H1 (cell line): ENCODE data around the gene GALNT2. TPM values are rescaled to one million over a fixed set of nuclear protein-coding genes. Genes with fewer than 3 reads are reported as not detected.

ENCODE experiments used
- CTCF ChIA-PET: fragments of 300-600 bp; sonication (Branson Sonifier 250); formaldehyde crosslinking; loops from one replicate; lab custom pipeline; 2021; ENCODE audit not compliant: partially characterized antibody; lab: Charles Lee
- POLR2A ChIA-PET: fragments of 300-600 bp; sonication (Branson Sonifier 250); formaldehyde crosslinking; loops from one replicate; lab custom pipeline; 2021; ENCODE audit warnings: inconsistent platforms; ENCODE audit not compliant: partially characterized antibody; lab: Charles Lee
- DNase-seq, 2 experiments: peaks; one replicate each; pipeline versions ENCODE4 v3.0.0 to v3.0.0-alpha.2; 2010 to 2022; ENCODE audit warnings: low spot score in 2 of 2, low read depth in 1 of 2, mixed read lengths in 1 of 2
- FAIRE-seq: peaks from 2 replicates; lab custom pipeline; 2011; peaks lifted over from hg19 to GRCh38; lab: Jason Lieb, UNC
- H2AFZ ChIP-seq: 2 replicates; pipeline ENCODE4 v1.8.1; 2012; ENCODE audit warnings: low read length, inconsistent platforms
- H2AK5ac ChIP-seq: 2 replicates; pipeline ENCODE4 v1.6.1; 2013; ENCODE audit warnings: low read depth, low read length
- H2BK120ac ChIP-seq: replicated peaks from 2 replicates; pipeline ENCODE3; 2013; ENCODE audit warnings: low read depth, low read length, inconsistent platforms
- H2BK12ac ChIP-seq: 2 replicates; pipeline ENCODE4 v1.6.1; 2013; ENCODE audit warnings: low read depth, low read length
- H2BK15ac ChIP-seq: 2 replicates; pipeline ENCODE4 v1.6.1; 2013; ENCODE audit warnings: low read length
- H2BK20ac ChIP-seq: 2 replicates; pipeline ENCODE4 v1.6.1; 2013; ENCODE audit warnings: low read length
- H2BK5ac ChIP-seq: 2 replicates; pipeline ENCODE4 v1.6.1; 2013; ENCODE audit warnings: low read depth, low read length
- H3K14ac ChIP-seq: 2 replicates; pipeline ENCODE4 v1.6.1; 2013; ENCODE audit warnings: inconsistent platforms; ENCODE audit not compliant: insufficient read length
- H3K18ac ChIP-seq: 2 replicates; pipeline ENCODE4 v1.6.1; 2013; ENCODE audit warnings: low read length; ENCODE audit errors: extremely low read depth
- H3K23ac ChIP-seq: 2 replicates; pipeline ENCODE4 v1.6.1; 2013; ENCODE audit warnings: inconsistent platforms; ENCODE audit not compliant: insufficient read length
- H3K23me2 ChIP-seq: 2 replicates; pipeline ENCODE4 v1.6.1; 2013; ENCODE audit warnings: low read depth, low read length
- H3K27ac ChIP-seq: 2 replicates; pipeline ENCODE4 v1.6.1; 2011; ENCODE audit warnings: low read depth, low read length, inconsistent platforms
- H3K27me3 ChIP-seq, 4 experiments: replicated peaks in 1 of 4; 1 replicate in 1 of 4; 2 replicates in 3 of 4; pipeline versions ENCODE4 v1.6.1 to v1.8.1; 2011 to 2013; ENCODE audit warnings: low read length in 3 of 4, mild to moderate bottlenecking in 3 of 4, inconsistent platforms in 2 of 4, mixed read lengths in 2 of 4, moderate library complexity in 1 of 4; ENCODE audit not compliant: control insufficient read depth in 3 of 4, insufficient read depth in 3 of 4; ENCODE audit errors: extremely low read depth in 1 of 4
- H3K36me3 ChIP-seq, 4 experiments: 2 replicates each; pipeline versions ENCODE4 v1.6.1 to v1.8.1; 2011 to 2013; ENCODE audit warnings: mild to moderate bottlenecking in 4 of 4, low read length in 3 of 4, moderate library complexity in 2 of 4, control low read depth in 1 of 4, inconsistent platforms in 1 of 4; ENCODE audit not compliant: insufficient read depth in 4 of 4, control insufficient read depth in 2 of 4
- H3K4ac ChIP-seq: replicated peaks from 2 replicates; pipeline ENCODE3; 2013; ENCODE audit warnings: low read length, low read depth, mixed read lengths, inconsistent platforms; ENCODE audit not compliant: insufficient read length
- H3K4me1 ChIP-seq, 4 experiments: replicated peaks in 1 of 4; 1 replicate in 1 of 4; 2 replicates in 3 of 4; pipeline versions ENCODE4 v1.6.1 to v1.8.1; 2011 to 2013; ENCODE audit warnings: low read length in 3 of 4, inconsistent platforms in 2 of 4, mixed read lengths in 1 of 4; ENCODE audit not compliant: insufficient read depth in 4 of 4, control insufficient read depth in 3 of 4
- H3K4me2 ChIP-seq, 2 experiments: 2 replicates each; pipeline versions ENCODE4 v1.6.1 to v1.8.1; 2011 to 2013; ENCODE audit warnings: low read depth in 2 of 2, low read length in 2 of 2, control low read depth in 1 of 2, inconsistent platforms in 1 of 2, mild to moderate bottlenecking in 1 of 2; ENCODE audit not compliant: insufficient read depth in 1 of 2
- H3K4me3 ChIP-seq, 4 experiments: fragments of 200-600, 300-600 bp in 1 of 4; sonication (generic), shearing (Covaris generic), sonication (Bioruptor Twin) in 1 of 4; 2 replicates each; pipeline versions ENCODE4 v1.5.1 to v1.8.1; 2011 to 2016; ENCODE audit warnings: low read length in 4 of 4, low read depth in 3 of 4, control low read depth in 2 of 4, inconsistent platforms in 2 of 4, mild to moderate bottlenecking in 2 of 4, mixed read lengths in 1 of 4, moderate library complexity in 1 of 4; ENCODE audit not compliant: insufficient read depth in 2 of 4; ENCODE audit errors: extremely low read depth in 1 of 4
- H3K56ac ChIP-seq: replicated peaks from 2 replicates; pipeline ENCODE3; 2013; ENCODE audit warnings: low read depth, mild to moderate bottlenecking, mixed read lengths, low read length, inconsistent platforms; ENCODE audit not compliant: insufficient read length
- H3K79me1 ChIP-seq: 2 replicates; pipeline ENCODE4 v1.6.1; 2013; ENCODE audit warnings: low read depth, low read length, control low read depth
- H3K79me2 ChIP-seq, 2 experiments: 2 replicates each; pipeline versions ENCODE4 v1.6.1 to v1.8.1; 2012 to 2013; ENCODE audit warnings: low read length in 2 of 2, mild to moderate bottlenecking in 2 of 2, inconsistent platforms in 1 of 2; ENCODE audit not compliant: insufficient read depth in 2 of 2, control insufficient read depth in 1 of 2
- H3K9ac ChIP-seq, 4 experiments: replicated peaks in 1 of 4; 1 replicate in 1 of 4; 2 replicates in 3 of 4; pipeline versions ENCODE4 v1.6.1 to v1.8.1; 2011 to 2013; ENCODE audit warnings: low read depth in 3 of 4, low read length in 3 of 4, control low read depth in 2 of 4, mild to moderate bottlenecking in 2 of 4, moderate library complexity in 2 of 4, inconsistent platforms in 1 of 4; ENCODE audit errors: extremely low read depth in 1 of 4
- H3K9me3 ChIP-seq, 2 experiments: 2 replicates each; pipeline versions ENCODE4 v1.6.1 to v1.8.1; 2012 to 2013; ENCODE audit warnings: mild to moderate bottlenecking in 2 of 2, moderate library complexity in 2 of 2, control low read depth in 1 of 2, inconsistent platforms in 1 of 2, low read depth in 1 of 2, low read length in 1 of 2, mixed read lengths in 1 of 2; ENCODE audit not compliant: insufficient read depth in 2 of 2
- H4K20me1 ChIP-seq, 2 experiments: replicated peaks in 1 of 2; 2 replicates each; pipeline versions ENCODE3 to v1.8.1; 2011 to 2013; ENCODE audit warnings: inconsistent platforms in 2 of 2, low read length in 2 of 2, mild to moderate bottlenecking in 1 of 2; ENCODE audit not compliant: insufficient read depth in 2 of 2, control insufficient read depth in 1 of 2
- H4K5ac ChIP-seq: 2 replicates; pipeline ENCODE4 v1.6.1; 2013; ENCODE audit warnings: low read length, low read depth, mixed read lengths, inconsistent platforms; ENCODE audit not compliant: insufficient read length
- H4K8ac ChIP-seq: 2 replicates; pipeline ENCODE4 v1.8.0; 2013; ENCODE audit warnings: mild to moderate bottlenecking, moderate library complexity, low read length, inconsistent platforms; ENCODE audit not compliant: insufficient read depth; ENCODE audit errors: extremely low read depth
- H4K91ac ChIP-seq: replicated peaks from 2 replicates; pipeline ENCODE3; 2013; ENCODE audit warnings: low read length, mixed read lengths, inconsistent platforms; ENCODE audit not compliant: insufficient read length
- NANOG ChIP-seq: IDR thresholded peaks from 2 replicates; pipeline ENCODE4 v1.6.1; 2011; ENCODE audit warnings: low read length, low read depth, mild to moderate bottlenecking, inconsistent platforms; ENCODE audit not compliant: insufficient read depth, poor library complexity, severe bottlenecking
- WGBS, 2 experiments: shearing (Covaris generic) in 1 of 2; methylation state at CpG; one replicate each; pipeline versions ENCODE4 v1.1.6 to v1.1.7; 2013 to 2015; ENCODE audit warnings: low lambda C conversion rate in 2 of 2, mixed read lengths in 2 of 2, inconsistent platforms in 1 of 2, low coverage in 1 of 2, missing lambda C conversion rate in 1 of 2; ENCODE audit not compliant: insufficient replicate concordance in 2 of 2, insufficient coverage in 1 of 2, insufficient read length in 1 of 2; ENCODE audit errors: extremely low coverage in 1 of 2, missing lambda C conversion rate in 1 of 2; 5-methylcytosine and 5-hydroxymethylcytosine counted together
- polyA plus RNA-seq, 7 experiments: library from polyadenylated mRNA; depleted of rRNA in 3 of 7; stranded (reverse) in 5 of 7; unstranded in 2 of 7; fragments of >200 nt in 5 of 7; fragments of 200-250 nt in 2 of 7; gene quantifications; 1 replicate in 5 of 7; 2 replicates in 1 of 7; 4 replicates in 1 of 7; pipeline versions ENCODE4 v1.2.1 to v1.2.3, GENCODE V29; 2011 to 2013; ENCODE audit warnings: missing spikeins in 2 of 7, mixed read lengths in 2 of 7
- total RNA-seq: library from RNA; stranded (reverse); fragmentation: NEBNext Ultra II Directional; extraction: Animal tissue kit (Norgen Biotek cat#: 25700); gene quantifications from 2 replicates; pipeline ENCODE4 v1.2.1, GENCODE V29; 2021

The GALNT2 gene
- total and polyA plus RNA-seq, 2 of the 8 experiments (the other 6 are each of a cell fraction or from before 2014, with no cell fraction given), result 34.5 to 75.3 TPM

GRCh38 chr1:230237009-230237370, 170.0 kb downstream of the GALNT2 start:
- Histone ChIP-seq H3K27ac (no peak overlapping the region), H3K9ac (no peak overlapping the region), H3K14ac (no peak overlapping the region), H3K9me3 (no peaks in the 10 kb centered on the region), H3K4me1 (peaks cover 0 to 9% (median 2%) of the 10 kb centered on the region in 4 experiments; a peak in 2 of 7 replicates), H3K23me2 (no peaks in the 10 kb centered on the region), H3K18ac (no peak overlapping the region), H2BK120ac (no peak overlapping the region), H3K79me2 (no peaks in the 10 kb centered on the region), H3K4me3 (no peak overlapping the region), H2BK20ac (no peak overlapping the region), H2BK15ac (no peak overlapping the region), H2BK12ac (no peak overlapping the region), H3K27me3 (no peaks in the 10 kb centered on the region), H4K8ac (no peak overlapping the region), H4K5ac (no peak overlapping the region), H3K36me3 (no peaks in the 10 kb centered on the region), H2AK5ac (no peak overlapping the region), H2BK5ac (no peak overlapping the region), H3K79me1 (no peaks in the 10 kb centered on the region), H3K56ac (no peak overlapping the region), H3K4ac (no peak overlapping the region), H3K4me2 (no peak overlapping the region), H4K91ac (no peak overlapping the region), H4K20me1 (no peaks in the 10 kb centered on the region), H3K23ac (no peak overlapping the region), H2AFZ (no peak overlapping the region)
- FAIRE-seq (no peak), DNase-seq (no peak)
- POLR2A ChIA-PET, result interaction anchor here (1.8 kb wide), 1 partner anchor 13 kb away, joined by 7 read pairs; no protein-coding TSS in a partner anchor
- CTCF ChIA-PET, result interaction anchor here (0.6 to 1.9 kb wide), 5 partner anchors 15 to 552 kb away, joined by 3 to 5 read pairs (median 4); no protein-coding TSS in a partner anchor
- 94% methylated on average over 3 of the region's 3 CpGs; no CpG with 5 or more reads in 1 of the 2 experiments for WGBS, 2 experiments
- no peak for TF ChIP-seq NANOG
